ENCODE measurements around the gene DLGAP1.

The DLGAP1 gene

DNA sequence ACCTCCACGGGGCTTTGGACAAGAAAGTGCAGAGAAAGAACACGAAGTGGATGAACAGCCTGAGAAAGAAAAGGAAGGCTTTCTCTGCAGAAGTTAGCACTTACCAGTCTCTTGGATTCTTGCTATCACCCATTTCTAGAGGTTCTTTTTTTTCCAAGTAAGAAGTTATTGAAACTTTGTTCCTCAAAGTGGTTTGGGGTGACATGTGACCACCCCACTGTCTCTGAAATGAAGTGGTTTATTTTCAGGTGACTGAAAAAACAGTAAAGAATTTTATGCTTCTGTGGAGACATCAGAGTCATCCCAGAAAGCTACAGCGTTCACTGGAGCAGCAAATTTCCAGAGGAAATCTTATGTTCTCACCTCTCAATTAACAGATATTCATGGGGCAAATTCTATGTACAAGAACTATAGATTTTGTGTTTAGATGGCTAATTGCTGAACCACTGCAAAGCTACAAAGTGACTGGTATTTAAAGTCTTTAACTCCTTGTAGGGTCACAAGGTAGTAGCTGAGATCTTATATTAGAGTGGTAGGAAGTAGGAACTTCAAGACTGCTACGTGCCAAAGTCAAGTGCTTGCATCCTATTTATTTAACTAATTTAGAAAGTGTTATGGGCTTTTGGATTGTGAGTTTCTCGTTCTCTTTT is 737.6 kb downstream of the DLGAP1 start:
- TF ChIP-seq, protein P1, sequence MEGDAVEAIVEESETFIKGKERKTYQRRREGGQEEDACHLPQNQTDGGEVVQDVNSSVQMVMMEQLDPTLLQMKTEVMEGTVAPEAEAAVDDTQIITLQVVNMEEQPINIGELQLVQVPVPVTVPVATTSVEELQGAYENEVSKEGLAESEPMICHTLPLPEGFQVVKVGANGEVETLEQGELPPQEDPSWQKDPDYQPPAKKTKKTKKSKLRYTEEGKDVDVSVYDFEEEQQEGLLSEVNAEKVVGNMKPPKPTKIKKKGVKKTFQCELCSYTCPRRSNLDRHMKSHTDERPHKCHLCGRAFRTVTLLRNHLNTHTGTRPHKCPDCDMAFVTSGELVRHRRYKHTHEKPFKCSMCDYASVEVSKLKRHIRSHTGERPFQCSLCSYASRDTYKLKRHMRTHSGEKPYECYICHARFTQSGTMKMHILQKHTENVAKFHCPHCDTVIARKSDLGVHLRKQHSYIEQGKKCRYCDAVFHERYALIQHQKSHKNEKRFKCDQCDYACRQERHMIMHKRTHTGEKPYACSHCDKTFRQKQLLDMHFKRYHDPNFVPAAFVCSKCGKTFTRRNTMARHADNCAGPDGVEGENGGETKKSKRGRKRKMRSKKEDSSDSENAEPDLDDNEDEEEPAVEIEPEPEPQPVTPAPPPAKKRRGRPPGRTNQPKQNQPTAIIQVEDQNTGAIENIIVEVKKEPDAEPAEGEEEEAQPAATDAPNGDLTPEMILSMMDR (IDR thresholded peaks at IDR 0.05; ENCODE audit: borderline replicate concordance, control extremely low read depth, extremely low read depth, insufficient read depth, missing control alignments): no peak
- in situ Hi-C loops (cut with MboI; ENCODE audit: low sequenced_read_pairs, unreplicated experiment): no loop called here
- no peak for DNase-seq (ENCODE audit: low spot score)

DNA sequence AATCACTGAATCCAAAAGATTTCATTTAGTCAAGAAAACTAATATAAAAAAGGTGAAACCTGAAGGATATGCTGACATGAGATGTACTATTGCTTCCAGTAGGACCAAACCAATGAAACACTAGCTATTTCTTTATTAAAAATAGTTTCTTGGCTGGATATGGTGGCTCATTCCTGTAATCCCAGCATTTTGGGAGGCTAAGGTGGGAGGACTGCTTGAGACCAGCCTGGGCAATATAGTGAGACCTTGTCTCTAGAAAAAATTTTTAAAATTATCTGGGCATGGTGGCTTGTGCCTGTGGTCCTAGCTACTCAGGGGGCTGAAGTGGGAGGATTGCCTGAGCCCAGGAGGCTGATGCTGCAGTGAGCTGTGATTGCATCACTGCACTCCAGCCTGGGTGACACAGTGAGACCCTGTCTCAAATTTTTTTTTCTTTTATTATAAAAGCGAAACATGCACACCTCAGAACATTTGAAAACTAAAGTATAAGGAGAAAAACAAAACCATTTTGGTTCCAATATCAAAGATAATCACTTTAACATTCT is 738.9 kb downstream of the DLGAP1 start:
- TF ChIP-seq, protein P1 (IDR thresholded peaks at IDR 0.05; ENCODE audit: borderline replicate concordance, control extremely low read depth, extremely low read depth, insufficient read depth, missing control alignments): no peak
- in situ Hi-C loops (cut with MboI; ENCODE audit: low sequenced_read_pairs, unreplicated experiment): no loop called here
- DNase-seq (ENCODE audit: low spot score): no peak

DNA sequence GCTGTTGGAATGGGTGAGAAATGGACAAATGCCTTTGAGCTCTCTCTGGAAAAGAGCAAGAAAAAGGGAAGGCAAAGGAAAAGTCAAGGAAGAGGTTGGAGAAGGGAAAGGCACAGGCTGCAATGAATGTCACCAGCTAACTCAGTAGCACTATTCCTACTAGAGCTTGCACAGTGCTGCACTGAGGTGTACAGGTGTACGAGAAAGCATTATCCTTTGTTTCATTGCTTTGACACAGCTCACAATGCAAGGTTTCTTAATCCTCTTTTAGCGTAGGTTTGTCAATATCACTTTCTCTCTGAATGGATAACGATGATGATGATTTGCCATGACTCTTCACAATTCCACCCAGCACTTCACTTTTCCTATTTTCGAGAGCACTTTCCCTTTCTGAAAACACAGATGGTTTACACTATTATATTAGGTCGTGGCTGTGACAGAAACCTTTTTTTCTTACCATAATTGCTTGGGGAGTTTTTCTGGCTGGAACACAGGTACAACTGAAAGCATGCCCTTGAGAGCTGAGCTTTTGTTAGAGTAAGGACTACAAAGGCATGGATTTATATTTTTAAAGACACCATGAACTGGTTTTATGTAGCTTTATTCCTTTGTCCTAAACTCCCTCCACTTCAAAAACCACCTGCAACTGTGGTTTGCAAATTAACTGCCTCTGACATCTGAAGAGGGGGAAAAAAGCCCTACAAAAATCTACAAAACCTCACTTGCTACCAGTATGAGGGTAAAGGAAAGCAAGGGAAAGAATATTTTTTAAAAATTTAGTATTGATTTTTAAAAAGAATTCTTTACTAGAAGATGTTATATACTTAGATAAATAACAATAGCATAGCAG is 739.7 kb downstream of the DLGAP1 start:
- in situ Hi-C loops (cut with MboI; ENCODE audit: low sequenced_read_pairs, unreplicated experiment): no loop called here
- TF ChIP-seq, protein P1 (IDR thresholded peaks at IDR 0.05; ENCODE audit: borderline replicate concordance, control extremely low read depth, extremely low read depth, insufficient read depth, missing control alignments): no peak
- DNase-seq (ENCODE audit: low spot score): no peak

DNA sequence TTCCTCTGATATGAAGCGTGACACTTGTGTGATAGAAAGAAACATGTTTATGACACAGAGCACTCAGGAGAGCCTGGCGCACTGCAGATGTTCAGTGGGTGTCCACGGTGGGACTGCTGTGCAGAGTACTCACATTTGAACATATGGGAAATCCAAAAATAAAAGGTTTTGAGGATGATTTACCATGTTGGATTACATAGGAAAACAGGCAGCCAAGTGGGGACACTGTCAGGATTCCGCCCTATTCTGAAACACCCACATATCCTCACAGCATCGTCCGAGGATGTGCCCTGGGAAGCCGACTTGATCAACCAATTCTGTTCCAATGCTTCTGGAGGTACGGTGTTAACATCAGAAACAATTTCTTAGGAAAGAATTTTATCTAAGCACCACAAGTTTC is 741.4 kb downstream of the DLGAP1 start:
- in situ Hi-C loops (cut with MboI; ENCODE audit: low sequenced_read_pairs, unreplicated experiment): no loop called here

DNA sequence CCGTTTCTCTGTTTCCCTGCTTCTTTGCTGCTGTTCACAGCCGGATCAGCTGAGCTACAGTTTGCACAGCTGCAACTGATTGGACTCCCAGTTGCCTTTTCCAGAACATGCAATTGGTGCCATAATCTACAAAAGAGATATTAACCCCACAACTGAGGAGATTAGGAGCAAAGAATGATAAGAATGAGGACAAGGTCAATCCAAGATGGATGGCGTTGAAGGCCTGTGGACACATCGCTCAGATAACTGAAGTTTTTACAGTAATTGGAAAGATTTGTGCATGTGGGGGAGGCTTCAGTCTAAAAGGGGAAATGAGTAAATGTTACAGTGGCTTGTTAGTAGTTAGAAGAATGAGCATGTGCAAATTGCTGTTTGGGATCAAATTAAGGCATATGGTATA is 741.9 kb downstream of the DLGAP1 start:
- TF ChIP-seq, protein P1 (IDR thresholded peaks at IDR 0.05; ENCODE audit: borderline replicate concordance, control extremely low read depth, extremely low read depth, insufficient read depth, missing control alignments): no peak
- no peak for DNase-seq (ENCODE audit: low spot score)
- in situ Hi-C loops (cut with MboI; ENCODE audit: low sequenced_read_pairs, unreplicated experiment): no loop called here

More for the DNA sequence above, 741.4 kb downstream of the DLGAP1 start:
- TF ChIP-seq, protein P1 (IDR thresholded peaks at IDR 0.05; ENCODE audit: borderline replicate concordance, control extremely low read depth, extremely low read depth, insufficient read depth, missing control alignments): no peak
- no peak for DNase-seq (ENCODE audit: low spot score)

DNA sequence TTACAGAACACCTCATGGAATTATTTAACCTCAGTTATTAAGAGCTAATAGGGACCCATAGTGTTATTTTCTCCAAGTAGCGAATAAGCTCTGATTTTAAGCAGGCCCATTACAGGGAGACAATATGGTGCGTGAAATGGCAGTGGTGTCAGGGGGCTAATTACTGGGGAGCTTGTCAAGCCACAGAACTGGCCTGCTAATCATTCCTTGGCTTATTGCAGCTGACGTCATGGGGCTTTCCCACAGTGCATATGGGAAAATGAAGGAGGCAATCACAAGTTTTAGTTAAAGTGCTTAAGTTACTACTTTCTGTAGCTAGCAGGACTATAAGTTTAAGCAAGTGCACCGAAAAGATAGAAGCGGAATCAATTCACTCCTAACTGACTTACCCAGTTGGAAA is 742.6 kb downstream of the DLGAP1 start:
- in situ Hi-C loops (cut with MboI; ENCODE audit: low sequenced_read_pairs, unreplicated experiment): no loop called here

More for the DNA sequence above, 742.6 kb downstream of the DLGAP1 start:
- DNase-seq (ENCODE audit: low spot score): no peak
- TF ChIP-seq, protein P1 (IDR thresholded peaks at IDR 0.05; ENCODE audit: borderline replicate concordance, control extremely low read depth, extremely low read depth, insufficient read depth, missing control alignments): no peak
